GM12891 (cell line): ENCODE data around the gene TNFRSF21.

Experiments used
- PAX5 ChIP-seq: IDR thresholded peaks from 2 replicates; pipeline ENCODE4 v1.6.1; 2011; ENCODE audit warnings: low read length, moderate library complexity, mild to moderate bottlenecking; ENCODE audit not compliant: insufficient read depth, severe bottlenecking
- POLR2A ChIP-seq: IDR thresholded peaks from 2 replicates; pipeline ENCODE4 v1.6.1; 2011; ENCODE audit warnings: low read depth, low read length, control low read depth
- POLR2AphosphoS5 ChIP-seq: IDR thresholded peaks from 2 replicates; pipeline ENCODE4 v1.6.1; 2011; ENCODE audit warnings: low read depth, low read length, control low read depth
- POU2F2 ChIP-seq: IDR thresholded peaks from 2 replicates; pipeline ENCODE4 v1.6.1; 2011; ENCODE audit warnings: low read depth, mild to moderate bottlenecking, control low read depth, low read length, moderate library complexity
- SPI1 ChIP-seq: IDR thresholded peaks from 2 replicates; pipeline ENCODE4 v1.6.1; 2011; ENCODE audit warnings: low read depth, low read length, control low read depth
- TAF1 ChIP-seq: IDR thresholded peaks from 2 replicates; pipeline ENCODE4 v1.6.1; 2011; ENCODE audit warnings: low read depth, low read length, control low read depth

DNA sequence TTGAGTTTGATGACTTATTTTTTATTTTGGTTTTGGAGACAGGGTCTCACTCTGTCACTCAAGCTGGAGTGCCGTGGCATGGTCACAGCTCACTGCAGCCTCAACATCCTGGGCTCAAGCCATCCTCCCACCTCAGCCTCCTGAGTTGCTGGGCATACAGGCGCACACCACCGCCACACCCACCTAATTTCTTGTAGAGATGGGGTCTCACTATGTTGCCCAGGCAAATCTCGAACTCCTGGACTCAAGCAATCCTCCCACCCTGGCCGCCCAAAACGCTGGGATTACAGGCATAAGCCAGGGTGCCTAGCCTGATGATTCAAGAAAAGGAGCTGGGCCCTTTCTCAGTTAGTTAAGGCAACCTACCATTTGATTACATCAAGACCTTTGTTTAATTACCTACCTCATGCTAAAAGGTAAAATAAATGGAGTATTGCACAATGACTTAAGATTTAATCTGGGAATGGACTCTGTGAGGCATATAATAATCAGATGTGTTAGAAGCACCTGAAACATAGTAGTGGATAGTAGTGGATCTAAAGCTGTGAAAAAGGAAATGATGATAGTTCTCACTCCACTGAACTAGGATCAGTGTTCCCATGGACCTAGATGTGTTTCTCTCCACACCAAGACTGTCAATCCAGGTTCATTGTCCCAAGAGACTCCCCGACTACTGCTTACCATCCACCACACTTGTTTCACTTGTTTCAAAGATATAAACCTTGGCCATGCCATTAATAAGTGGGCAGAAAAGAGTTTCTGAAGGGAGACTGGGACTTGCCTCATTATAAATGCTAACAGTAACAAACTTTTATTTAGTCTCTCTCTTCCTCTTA, 2.1 kb downstream of the TNFRSF21 start:
- no peak for TF ChIP-seq POLR2A
- no peak for TF ChIP-seq SPI1
- no peak for TF ChIP-seq POLR2AphosphoS5
- no peak for TF ChIP-seq TAF1
- TF ChIP-seq POU2F2: no peak
- no peak for TF ChIP-seq PAX5
